ENCODE measurements around the gene KRTAP9-1.

- TF ChIP-seq PBX3 (CRISPR knock-in tag; IDR thresholded peaks at IDR 0.05) (no peak), TSHZ1 (tag by site-specific recombination; IDR thresholded peaks at IDR 0.05; ENCODE audit: borderline replicate concordance) (no peak), SP2 (tag by site-specific recombination; IDR thresholded peaks at IDR 0.05) (no peak), YY2 (tag by site-specific recombination; IDR thresholded peaks at IDR 0.05) (no peak), ZNF311 (tag by site-specific recombination; IDR thresholded peaks at IDR 0.05; ENCODE audit: borderline replicate concordance) (no peak), ZNF292 (tag by site-specific recombination; IDR thresholded peaks at IDR 0.05; ENCODE audit: borderline replicate concordance, low read depth) (no peak), ZNF777 (tag by site-specific recombination; IDR thresholded peaks at IDR 0.05; ENCODE audit: borderline replicate concordance) (no peak)
- TF ChIP-seq, protein P1, sequence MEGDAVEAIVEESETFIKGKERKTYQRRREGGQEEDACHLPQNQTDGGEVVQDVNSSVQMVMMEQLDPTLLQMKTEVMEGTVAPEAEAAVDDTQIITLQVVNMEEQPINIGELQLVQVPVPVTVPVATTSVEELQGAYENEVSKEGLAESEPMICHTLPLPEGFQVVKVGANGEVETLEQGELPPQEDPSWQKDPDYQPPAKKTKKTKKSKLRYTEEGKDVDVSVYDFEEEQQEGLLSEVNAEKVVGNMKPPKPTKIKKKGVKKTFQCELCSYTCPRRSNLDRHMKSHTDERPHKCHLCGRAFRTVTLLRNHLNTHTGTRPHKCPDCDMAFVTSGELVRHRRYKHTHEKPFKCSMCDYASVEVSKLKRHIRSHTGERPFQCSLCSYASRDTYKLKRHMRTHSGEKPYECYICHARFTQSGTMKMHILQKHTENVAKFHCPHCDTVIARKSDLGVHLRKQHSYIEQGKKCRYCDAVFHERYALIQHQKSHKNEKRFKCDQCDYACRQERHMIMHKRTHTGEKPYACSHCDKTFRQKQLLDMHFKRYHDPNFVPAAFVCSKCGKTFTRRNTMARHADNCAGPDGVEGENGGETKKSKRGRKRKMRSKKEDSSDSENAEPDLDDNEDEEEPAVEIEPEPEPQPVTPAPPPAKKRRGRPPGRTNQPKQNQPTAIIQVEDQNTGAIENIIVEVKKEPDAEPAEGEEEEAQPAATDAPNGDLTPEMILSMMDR (tag by site-specific recombination; IDR thresholded peaks at IDR 0.05) = no peak
Observed at GRCh38 chr17:41226051-41226450, 36.4 kb downstream of the KRTAP9-1 start.

Data from HEK293 (cell line).